ENCODE results near the gene NPAS2. TPM values are rescaled to one million over a fixed set of nuclear protein-coding genes. Genes with fewer than 3 reads are reported as not detected.

NPAS2 gene
- total RNA-seq, 4 donors from 2014 or later, result 63.0 to 134 (median 115) TPM

DNA sequence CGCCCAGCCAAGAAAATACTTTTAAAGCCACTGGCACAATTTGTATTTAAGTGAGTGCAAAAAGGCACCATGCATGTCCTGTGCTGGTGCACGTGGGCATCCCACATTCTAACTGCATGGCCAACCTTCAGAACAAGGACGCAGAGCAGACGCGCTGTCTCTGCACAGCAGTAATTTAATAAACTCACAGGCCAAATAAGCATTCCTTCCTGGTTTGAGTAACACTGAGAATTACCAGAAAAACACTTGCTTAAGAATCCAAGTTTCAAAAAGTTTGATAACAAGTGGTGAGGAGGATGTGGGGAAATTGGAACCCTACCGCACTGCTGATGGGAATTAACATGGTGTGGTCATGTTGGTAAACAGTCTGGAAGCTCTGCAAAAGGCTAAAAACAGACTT lies 220.8 kb downstream of the NPAS2 start:
- DNase-seq, result no peak
- intact Hi-C loops (cut with DNase I; ENCODE audit: low total_unique reads) (no loop called here), in situ Hi-C loops (cut with MboI; ENCODE audit: low pct_ligation_motif_present in 1 of 4, low pct_unique_long_range_greater_than_20kb in 1 of 4, low sequenced_read_pairs in 3 of 4) (no loop called here)
- H3K9me3 ChIP-seq, result no peaks in the 10 kb centered on the region
- H3K27me3 ChIP-seq, result no peaks in the 10 kb centered on the region
- H3K4me1 ChIP-seq, result no peaks in the 10 kb centered on the region
- no peaks in the 10 kb centered on the region for H3K36me3 ChIP-seq
- no peak overlapping the region for H3K4me3 ChIP-seq
- no peak overlapping the region for H3K27ac ChIP-seq
- WGBS, 2 donors (ENCODE audit: low coverage in 1 of 2), result 81 to 91% methylated on average over 4 to 6 of the region's 6 CpGs
- TF ChIP-seq POLR2AphosphoS5 (IDR thresholded peaks at IDR 0.05), result no peak
- TF ChIP-seq, protein P1, sequence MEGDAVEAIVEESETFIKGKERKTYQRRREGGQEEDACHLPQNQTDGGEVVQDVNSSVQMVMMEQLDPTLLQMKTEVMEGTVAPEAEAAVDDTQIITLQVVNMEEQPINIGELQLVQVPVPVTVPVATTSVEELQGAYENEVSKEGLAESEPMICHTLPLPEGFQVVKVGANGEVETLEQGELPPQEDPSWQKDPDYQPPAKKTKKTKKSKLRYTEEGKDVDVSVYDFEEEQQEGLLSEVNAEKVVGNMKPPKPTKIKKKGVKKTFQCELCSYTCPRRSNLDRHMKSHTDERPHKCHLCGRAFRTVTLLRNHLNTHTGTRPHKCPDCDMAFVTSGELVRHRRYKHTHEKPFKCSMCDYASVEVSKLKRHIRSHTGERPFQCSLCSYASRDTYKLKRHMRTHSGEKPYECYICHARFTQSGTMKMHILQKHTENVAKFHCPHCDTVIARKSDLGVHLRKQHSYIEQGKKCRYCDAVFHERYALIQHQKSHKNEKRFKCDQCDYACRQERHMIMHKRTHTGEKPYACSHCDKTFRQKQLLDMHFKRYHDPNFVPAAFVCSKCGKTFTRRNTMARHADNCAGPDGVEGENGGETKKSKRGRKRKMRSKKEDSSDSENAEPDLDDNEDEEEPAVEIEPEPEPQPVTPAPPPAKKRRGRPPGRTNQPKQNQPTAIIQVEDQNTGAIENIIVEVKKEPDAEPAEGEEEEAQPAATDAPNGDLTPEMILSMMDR (IDR thresholded peaks at IDR 0.05), result no peak
- no peak for TF ChIP-seq POLR2A (IDR thresholded peaks at IDR 0.05)
- no peak for TF ChIP-seq EP300 (IDR thresholded peaks at IDR 0.05; ENCODE audit: low read depth)

DNA sequence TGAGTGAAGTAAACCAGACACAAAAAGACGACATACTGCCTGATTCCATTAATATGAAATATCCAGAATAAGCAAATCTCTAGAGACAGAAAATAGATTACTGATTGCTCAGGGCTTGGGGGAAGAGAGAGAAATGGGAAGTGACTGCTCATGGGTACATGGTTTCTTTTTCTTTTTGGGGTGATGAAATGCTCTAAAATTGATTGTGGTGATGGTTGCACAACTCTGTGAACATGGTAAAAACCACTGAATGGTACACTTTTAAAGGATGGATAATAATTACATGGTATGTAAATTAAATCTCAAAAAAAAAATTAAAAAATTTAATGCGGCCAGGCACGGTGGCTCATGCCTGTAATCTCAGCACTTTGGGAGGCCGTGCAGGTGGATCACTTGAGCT lies 221.5 kb downstream of the NPAS2 start:
- in situ Hi-C loops (cut with MboI; ENCODE audit: low pct_ligation_motif_present in 1 of 4, low pct_unique_long_range_greater_than_20kb in 1 of 4, low sequenced_read_pairs in 3 of 4), result no loop called here

DNA sequence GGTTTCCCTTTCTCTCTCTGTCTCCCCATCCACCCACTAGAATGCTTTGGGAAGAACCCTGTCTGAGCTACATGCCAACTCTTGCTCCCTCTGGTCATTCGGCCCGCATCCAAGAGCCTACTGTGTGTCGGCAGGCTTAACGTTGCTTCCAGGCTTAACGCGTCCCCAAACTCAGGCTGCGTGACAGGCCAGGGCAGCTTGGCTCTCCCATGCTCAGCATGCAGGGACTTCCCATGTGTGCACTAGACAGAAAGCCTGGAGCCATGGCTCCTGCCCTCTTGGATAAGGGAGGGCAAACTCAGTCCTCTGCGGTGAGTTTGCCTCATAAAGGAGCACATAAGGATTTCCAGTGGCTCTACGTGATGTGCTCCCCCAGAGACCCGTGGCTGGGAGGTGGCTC lies 225.4 kb downstream of the NPAS2 start:
- WGBS, 2 donors (ENCODE audit: low coverage in 1 of 2), result 99% methylated on average over 10 of the region's 10 CpGs; no CpG with 5 or more reads in 1 of the 2 donors
- no peak for DNase-seq
- no peak overlapping the region for H3K4me3 ChIP-seq

More for the DNA sequence above, 221.5 kb downstream of the NPAS2 start:
- Histone ChIP-seq H3K36me3 (no peaks in the 10 kb centered on the region), H3K4me1 (no peaks in the 10 kb centered on the region), H3K4me3 (no peak overlapping the region), H3K27me3 (no peaks in the 10 kb centered on the region), H3K27ac (no peak overlapping the region), H3K9me3 (no peaks in the 10 kb centered on the region)
- DNase-seq, result no peak
- 82 to 91% methylated on average over 4 of the region's 4 CpGs for WGBS, 2 donors (ENCODE audit: low coverage in 1 of 2)
- TF ChIP-seq, protein P1 (IDR thresholded peaks at IDR 0.05), result no peak
- TF ChIP-seq POLR2AphosphoS5 (IDR thresholded peaks at IDR 0.05) (no peak), POLR2A (IDR thresholded peaks at IDR 0.05) (no peak), EP300 (IDR thresholded peaks at IDR 0.05; ENCODE audit: low read depth) (no peak)
- intact Hi-C loops (cut with DNase I; ENCODE audit: low total_unique reads), result no loop called here

More for the DNA sequence above, 225.4 kb downstream of the NPAS2 start:
- Histone ChIP-seq H3K27me3 (no peaks in the 10 kb centered on the region), H3K4me1 (no peaks in the 10 kb centered on the region), H3K9me3 (no peaks in the 10 kb centered on the region), H3K36me3 (peaks cover 0 to 4% (median 0%) of the 10 kb centered on the region in 4 donors), H3K27ac (no peak overlapping the region)
- TF ChIP-seq, protein P1 (IDR thresholded peaks at IDR 0.05), result no peak
- TF ChIP-seq POLR2AphosphoS5 (IDR thresholded peaks at IDR 0.05) (no peak), POLR2A (IDR thresholded peaks at IDR 0.05) (no peak), EP300 (IDR thresholded peaks at IDR 0.05; ENCODE audit: low read depth) (no peak)
- in situ Hi-C loops (cut with MboI; ENCODE audit: low pct_ligation_motif_present in 1 of 4, low pct_unique_long_range_greater_than_20kb in 1 of 4, low sequenced_read_pairs in 3 of 4) (no loop called here), intact Hi-C loops (cut with DNase I; ENCODE audit: low total_unique reads) (no loop called here)

Other genes with a start within 250 kb of the NPAS2 start
- 1,000 to 10,000 TPM in 2 of 4 donors, 100 to 1,000 TPM in 2; 258 to 1,056 (median 762) TPM for gene RPL31, start 182.2 kb downstream of the NPAS2 start, total RNA-seq

All from transverse colon (tissue), 4 donors.